GM21528 (cell line): ENCODE data around the gene ZNRF3.
"Not testable (repeated sequence)": the region's sequence is repeated elsewhere in the genome, so short reads cannot be mapped to it uniquely, and the experiment has no call there.

Source experiments
- ATAC-seq: cut with Tn5 transposase; IDR thresholded peaks from one replicate; pipeline ENCODE4 v1.9.1; 2021; ENCODE audit warnings: mild to moderate bottlenecking, moderate library complexity; ENCODE audit not compliant: unreplicated experiment, low FRiP score

Gene ZNRF3

DNA sequence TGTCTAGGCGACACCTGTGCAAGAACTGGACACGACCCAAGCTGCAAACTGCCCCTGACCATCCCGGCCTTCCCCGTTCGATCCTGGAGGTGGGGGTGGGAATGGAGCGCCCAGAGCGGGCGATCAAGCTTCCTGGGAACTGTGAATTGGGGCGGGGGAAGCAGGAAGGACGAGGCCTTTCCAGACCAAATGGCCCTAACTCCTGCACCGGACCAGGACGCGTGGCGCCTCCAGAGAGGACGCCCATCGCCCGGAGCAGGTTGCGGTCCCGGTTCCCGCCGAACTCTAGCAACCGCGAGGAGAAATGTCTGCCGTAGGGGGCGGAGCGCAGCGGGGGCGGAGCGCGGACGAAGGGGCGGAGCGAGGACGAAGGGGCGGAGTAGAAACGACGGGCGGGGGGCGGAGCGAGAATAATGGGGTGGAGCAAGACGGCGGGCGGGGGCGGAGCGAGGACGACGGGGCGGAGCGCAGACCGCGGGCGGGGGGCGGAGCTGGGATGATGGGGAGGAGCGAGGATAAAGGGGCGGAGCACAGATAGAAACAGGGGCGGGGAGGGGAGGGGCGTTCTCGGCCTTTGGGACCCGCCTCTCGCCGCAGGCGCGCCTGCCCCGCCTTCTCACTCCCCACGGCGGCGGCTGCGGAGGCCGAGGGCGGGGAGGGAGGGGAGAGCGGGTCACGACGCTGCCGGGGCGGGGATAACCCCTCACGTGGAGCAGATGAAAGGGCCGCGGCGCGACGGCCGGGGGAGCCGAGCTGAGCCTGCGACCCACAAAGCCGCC is at the start of gene ZNRF3:
ZNRF3 (plus strand) TSS at position 695 of the 779 bp plus-strand sequence. CDS start 195 bp downstream, outside the sequence.
- ATAC-seq, result no peak

- no peak for ATAC-seq
Observed at GRCh38 chr22:28835630-28836189, 47.7 kb upstream of the ZNRF3 start.

DNA sequence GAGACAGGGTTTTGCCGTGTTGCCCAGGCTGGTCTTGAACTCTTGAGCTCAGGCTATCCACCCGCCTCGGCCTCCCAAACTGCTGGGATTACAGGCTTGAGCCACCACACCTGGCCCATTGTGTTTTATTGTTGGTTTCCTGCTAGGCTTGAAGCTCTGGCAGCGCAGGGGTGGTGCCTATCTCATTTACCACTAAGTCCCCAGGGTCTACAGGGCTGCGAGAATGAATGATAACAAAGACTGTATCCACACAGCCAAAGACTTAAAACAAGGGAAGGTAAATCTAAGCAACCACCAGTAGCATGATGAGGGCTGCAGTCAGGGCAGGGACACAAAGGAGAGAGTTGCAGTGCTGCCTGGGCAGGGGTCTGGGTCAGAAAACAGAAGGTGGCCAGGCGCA is 45.7 kb upstream of the ZNRF3 start:
- no peak for ATAC-seq

DNA sequence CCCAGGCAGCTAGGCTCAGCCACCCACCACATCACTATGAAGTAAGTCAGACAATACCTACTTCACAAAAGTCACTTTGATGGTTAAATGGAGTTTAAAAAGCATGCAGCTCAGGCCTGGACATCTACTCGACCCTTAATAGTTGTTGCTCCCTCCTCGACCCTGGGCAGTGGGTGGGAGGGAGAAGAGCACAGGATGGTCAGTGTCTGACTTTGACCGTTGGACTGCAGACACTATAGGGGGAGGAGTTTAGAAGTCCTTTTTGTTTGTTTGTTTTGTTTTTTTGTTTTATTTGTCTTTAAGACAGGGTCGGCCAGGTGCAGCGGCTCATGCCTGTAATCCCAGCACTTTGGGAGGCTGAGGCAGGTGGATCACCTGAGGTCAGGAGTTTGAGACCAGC is 44.4 kb upstream of the ZNRF3 start:
- no peak for ATAC-seq

GRCh38 chr22:28841111-28841510 is 42.3 kb upstream of the ZNRF3 start:
- no peak for ATAC-seq

GRCh38 chr22:28843633-28844032 is 39.7 kb upstream of the ZNRF3 start:
- no peak for ATAC-seq

GRCh38 chr22:28844277-28844676 is 39.1 kb upstream of the ZNRF3 start:
- not testable (repeated sequence) for ATAC-seq

DNA sequence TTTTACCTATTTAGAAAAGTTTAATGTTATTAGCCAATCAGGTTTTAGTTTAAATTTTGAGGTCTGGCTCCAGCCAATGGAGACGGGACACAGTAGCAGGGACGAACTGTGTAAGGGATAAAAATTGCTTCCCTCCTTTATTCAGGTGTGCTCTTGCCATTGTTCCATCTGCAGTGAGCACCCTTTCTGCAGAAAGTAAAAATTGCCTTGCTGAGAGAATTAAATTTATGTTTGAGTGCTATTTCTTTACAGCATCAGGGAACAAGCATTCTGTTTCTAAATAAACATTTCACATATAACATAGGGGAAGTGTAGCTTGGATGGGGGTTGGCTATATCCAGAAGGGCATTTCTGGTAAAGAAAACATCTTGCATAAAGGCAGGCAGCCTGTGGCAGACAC is 36.4 kb upstream of the ZNRF3 start:
- no peak for ATAC-seq

DNA sequence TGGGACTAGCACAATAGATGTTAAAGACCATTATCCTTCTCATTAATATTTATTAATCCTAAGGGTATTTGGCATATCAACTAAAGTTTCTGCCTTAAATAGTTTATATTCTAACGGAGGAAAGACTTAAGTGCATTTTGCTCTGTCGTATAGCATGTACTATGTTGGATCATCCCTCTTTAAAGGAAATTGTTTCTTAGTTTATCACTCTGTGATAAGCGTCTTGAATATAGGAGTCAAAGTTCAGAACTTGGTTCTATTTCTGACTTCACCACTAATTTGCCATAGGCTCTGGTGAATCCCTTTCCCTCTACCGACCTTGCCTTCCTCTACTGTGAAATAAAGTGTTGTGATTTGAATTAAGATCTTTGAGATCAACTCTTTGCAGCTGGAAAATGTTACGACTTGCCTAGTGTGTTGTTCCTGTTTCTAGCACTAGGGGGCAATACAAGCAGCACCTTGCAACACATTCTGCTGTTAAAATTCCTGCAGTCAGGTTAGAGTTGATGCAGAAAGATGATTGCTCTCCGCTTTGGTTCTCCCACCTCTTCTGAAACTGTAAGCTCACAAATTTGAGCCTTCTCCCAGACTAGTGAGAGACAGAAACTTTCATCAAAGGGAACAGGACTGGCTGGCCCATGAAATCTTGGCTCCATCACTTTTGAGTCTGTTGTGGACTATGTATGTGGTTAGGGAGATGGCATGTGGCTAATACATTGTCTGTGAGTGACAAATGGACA is 27.8 kb upstream of the ZNRF3 start:
- ATAC-seq, result no peak

DNA sequence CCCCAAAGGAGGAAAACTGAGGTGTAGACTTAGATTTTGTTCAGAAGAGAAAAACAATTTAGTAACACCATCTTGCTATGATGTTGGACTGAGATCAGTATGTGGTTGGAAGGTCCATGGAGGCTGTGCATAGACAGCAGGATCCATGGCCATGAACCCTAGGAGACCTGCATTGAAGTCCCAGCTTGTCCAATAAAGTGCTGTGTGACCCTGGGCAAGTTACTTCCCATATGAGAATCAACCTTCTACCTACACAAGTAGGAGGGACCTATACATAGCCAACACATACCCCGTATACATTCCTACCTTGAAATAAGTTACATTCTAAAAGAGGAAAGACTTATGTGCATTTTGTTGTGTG is 27.3 kb upstream of the ZNRF3 start:
- ATAC-seq, result no peak

GRCh38 chr22:28857288-28857687 is 26.1 kb upstream of the ZNRF3 start:
- no peak for ATAC-seq

GRCh38 chr22:28864878-28865596 is 18.3 kb upstream of the ZNRF3 start:
- no peak for ATAC-seq

DNA sequence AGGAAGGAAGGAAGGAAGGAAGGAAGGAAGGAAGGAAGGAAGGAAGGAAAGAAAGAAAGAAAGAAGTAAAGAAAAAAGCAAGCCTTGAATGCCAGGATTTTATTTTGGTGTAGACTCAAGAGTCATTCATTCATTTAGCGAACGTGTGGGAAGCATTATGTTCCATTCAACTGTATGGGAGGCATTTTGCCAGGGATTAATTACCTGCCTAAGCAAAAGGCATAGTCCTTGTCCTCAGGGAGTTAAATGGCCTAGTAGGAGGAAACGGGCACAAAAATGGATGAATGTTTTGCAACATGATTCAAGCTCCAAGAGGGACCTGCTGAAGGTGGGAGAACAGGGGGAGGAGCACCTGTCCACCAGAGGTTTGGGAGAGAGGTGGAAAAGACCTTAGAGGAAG is 16.2 kb upstream of the ZNRF3 start:
- no peak for ATAC-seq

DNA sequence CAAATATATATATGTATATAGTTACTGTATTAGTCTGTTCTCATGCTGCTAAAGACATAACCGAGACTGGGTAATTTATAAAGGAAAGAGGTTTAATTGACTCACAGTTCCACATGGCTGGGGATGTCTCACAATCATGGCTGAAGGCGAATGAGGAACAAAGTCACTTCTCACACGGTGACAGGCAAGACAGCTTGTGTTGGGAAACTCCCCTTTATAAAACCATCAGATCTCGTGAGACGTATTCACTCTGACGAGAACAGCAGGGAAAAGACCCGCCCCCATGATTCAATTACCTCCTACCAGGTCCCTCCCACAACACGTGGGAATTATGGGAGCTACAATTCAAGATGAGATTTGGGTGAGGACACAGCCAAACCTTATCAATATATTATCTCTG is 15.0 kb upstream of the ZNRF3 start:
- not testable (repeated sequence) for ATAC-seq

- no peak for ATAC-seq
Observed at GRCh38 chr22:28869736-28870135, 13.6 kb upstream of the ZNRF3 start.

DNA sequence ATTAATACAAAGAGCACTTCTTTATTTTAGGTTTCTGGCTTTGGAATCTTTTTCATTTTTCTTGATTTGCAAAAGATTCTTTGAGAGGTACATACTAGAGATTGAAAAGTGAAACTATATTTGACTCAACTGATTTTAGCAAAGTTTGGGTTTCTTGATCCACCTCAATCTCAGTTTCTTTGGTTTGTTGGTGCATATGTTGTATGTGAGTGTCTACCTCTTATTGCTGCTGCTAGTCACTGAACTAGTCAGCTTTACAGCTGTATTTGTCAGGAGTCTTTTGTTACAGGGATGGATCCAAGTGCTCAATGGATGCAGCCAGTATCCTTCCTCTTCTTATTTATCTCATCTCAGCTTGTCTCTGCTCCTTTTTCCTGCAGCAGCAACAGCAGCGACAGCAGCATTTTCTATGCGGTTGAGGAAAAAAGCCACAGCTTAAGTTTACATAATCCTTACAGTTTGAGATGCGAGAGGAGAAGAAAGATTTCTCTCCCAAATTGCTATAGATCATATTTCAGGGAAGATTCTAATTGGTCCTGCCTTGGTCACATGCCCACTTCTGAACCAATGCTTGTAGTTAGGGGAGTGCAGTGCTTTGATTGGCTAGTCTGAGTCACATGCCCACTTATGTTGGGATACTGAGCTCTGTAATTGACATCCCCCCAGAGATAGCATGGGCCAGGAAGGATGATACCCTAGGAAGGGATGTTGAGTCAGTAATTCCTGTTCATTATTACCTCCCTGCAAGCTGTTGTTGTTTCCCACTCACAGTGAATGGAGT is 10.0 kb upstream of the ZNRF3 start:
- no peak for ATAC-seq

DNA sequence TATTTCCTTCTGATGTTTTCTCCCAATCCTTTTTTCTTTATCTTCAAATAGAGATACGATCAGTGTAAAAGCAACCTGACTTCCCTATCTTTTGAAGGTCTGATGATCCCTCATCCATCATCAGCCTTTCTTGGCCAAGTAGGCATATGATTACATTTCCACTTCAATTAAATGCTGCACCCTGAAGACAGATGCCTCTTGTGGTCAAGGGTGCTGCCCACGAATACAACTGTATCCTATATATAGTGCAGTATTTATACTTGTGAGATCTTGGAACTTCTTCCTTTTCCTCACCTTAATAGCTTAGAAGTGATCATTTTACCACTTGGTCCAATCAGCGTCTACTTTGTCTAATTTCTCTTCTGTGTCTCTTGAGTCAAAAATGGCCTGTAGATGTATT is 9.3 kb upstream of the ZNRF3 start:
- ATAC-seq, result no peak

- ATAC-seq, result no peak
Observed at GRCh38 chr22:28874811-28875320, 8.5 kb upstream of the ZNRF3 start.

DNA sequence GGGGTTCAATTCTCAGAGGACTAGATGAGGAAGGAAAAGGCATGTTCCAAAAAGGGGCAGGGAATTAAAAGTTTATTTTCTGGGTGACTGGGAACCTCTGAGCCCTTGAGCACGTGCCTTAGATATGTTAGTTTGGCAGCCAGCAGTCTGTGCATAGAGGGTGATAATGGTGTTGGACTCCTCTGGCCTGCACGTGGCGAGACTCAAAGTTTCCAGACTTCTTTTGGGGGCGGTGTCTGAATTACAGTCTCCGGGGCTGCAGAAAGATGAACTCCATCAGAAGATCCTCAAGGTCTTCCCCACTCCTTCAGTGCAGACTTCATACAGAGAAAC is 861 bp upstream of the ZNRF3 start:
- no peak for ATAC-seq

DNA sequence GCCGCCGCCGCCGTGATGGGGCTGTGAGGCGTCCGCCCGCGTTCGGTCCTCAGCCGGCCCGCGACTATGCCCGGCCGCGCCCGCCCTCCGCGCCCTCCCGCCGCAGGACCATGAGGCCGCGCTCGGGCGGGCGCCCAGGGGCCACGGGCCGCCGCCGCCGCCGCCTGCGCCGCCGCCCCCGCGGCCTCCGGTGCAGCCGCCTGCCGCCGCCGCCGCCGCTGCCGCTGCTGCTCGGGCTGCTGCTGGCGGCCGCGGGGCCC is 215 bp downstream of the ZNRF3 start:
- ATAC-seq, result no peak
